Activated naive CD4-positive, alpha-beta T cell treated with anti-CD3 and anti-CD28 coated beads, Interleukin-2, amount 10 ng/mL, durations not matched to agents 7 days and 5 days (primary cell): ENCODE measurements around the gene PPP1R9A.

Source experiments
- CTCF ChIA-PET: fragments of 350-600 bp; sonication (Branson Sonifier 250); formaldehyde crosslinking; loops from one replicate; lab custom pipeline; 2021; ENCODE audit warnings: antibody characterized with exemption; lab: Charles Lee
- DNase-seq: peaks from one replicate; pipeline ENCODE4 v3.0.0-alpha.2; 2020
- H3K27ac Mint-ChIP-seq: one replicate; pipeline ENCODE4 v1.8.0; 2021; ENCODE audit warnings: mild to moderate bottlenecking, moderate library complexity, mixed read lengths
- H3K27me3 Mint-ChIP-seq: one replicate; pipeline ENCODE4 v1.8.0; 2021; ENCODE audit warnings: mild to moderate bottlenecking, mixed read lengths
- H3K36me3 Mint-ChIP-seq: one replicate; pipeline ENCODE4 v1.8.0; 2021; ENCODE audit warnings: mixed read lengths
- H3K4me1 Mint-ChIP-seq: one replicate; pipeline ENCODE4 v1.8.0; 2021; ENCODE audit warnings: mixed read lengths
- H3K4me3 Mint-ChIP-seq: one replicate; pipeline ENCODE4 v1.8.0; 2021; ENCODE audit warnings: mild to moderate bottlenecking, moderate library complexity, mixed read lengths
- H3K9me3 Mint-ChIP-seq: one replicate; pipeline ENCODE4 v1.8.0; 2021; ENCODE audit warnings: mixed read lengths

Gene PPP1R9A

GRCh38 chr7:94907026-94907810 is at the start of gene PPP1R9A:
PPP1R9A (plus strand) TSS chr7:94907594; CDS start chr7:94910114, 2,520 bp downstream.
- H3K4me1 Mint-ChIP-seq, result no peaks in the 10 kb centered on the region
- H3K4me3 Mint-ChIP-seq, result no peak within 1 kb of the TSS
- no peak for DNase-seq
- no peak within 1 kb of the TSS for H3K27ac Mint-ChIP-seq
- no peaks in the 10 kb centered on the region for H3K9me3 Mint-ChIP-seq
- CTCF ChIA-PET, result no interaction called here
- no peaks in the 10 kb centered on the region for H3K36me3 Mint-ChIP-seq
- H3K27me3 Mint-ChIP-seq, result peaks cover 35% of the 10 kb centered on the region

GRCh38 chr7:94871132-94871531 is 36.3 kb upstream of the PPP1R9A start:
- CTCF ChIA-PET, result no interaction called here
- no peaks in the 10 kb centered on the region for H3K4me1 Mint-ChIP-seq
- no peak overlapping the region for H3K4me3 Mint-ChIP-seq
- H3K27me3 Mint-ChIP-seq, result no peaks in the 10 kb centered on the region
- H3K27ac Mint-ChIP-seq, result no peak overlapping the region
- H3K36me3 Mint-ChIP-seq, result no peaks in the 10 kb centered on the region
- H3K9me3 Mint-ChIP-seq, result no peaks in the 10 kb centered on the region
- DNase-seq, result no peak

- CTCF ChIA-PET, result no interaction called here
- Mint-ChIP-seq H3K4me1 (no peaks in the 10 kb centered on the region), H3K9me3 (peaks cover 5% of the 10 kb centered on the region), H3K36me3 (no peaks in the 10 kb centered on the region), H3K27ac (no peak overlapping the region), H3K4me3 (no peak overlapping the region), H3K27me3 (no peaks in the 10 kb centered on the region)
- DNase-seq, result no peak
These were observed 34.2 kb upstream of the PPP1R9A start for GRCh38 chr7:94873239-94873638.

- H3K4me3 Mint-ChIP-seq, result no peak overlapping the region
- H3K4me1 Mint-ChIP-seq, result no peaks in the 10 kb centered on the region
- no peak for DNase-seq
- no peak overlapping the region for H3K27ac Mint-ChIP-seq
- CTCF ChIA-PET, result interaction anchor here (0.6 kb wide), 1 partner anchor 396 kb away, joined by 3 read pairs; no protein-coding TSS in a partner anchor
- H3K36me3 Mint-ChIP-seq, result no peaks in the 10 kb centered on the region
- peaks cover 13% of the 10 kb centered on the region for H3K9me3 Mint-ChIP-seq
- no peaks in the 10 kb centered on the region for H3K27me3 Mint-ChIP-seq
These were observed 33.2 kb upstream of the PPP1R9A start for GRCh38 chr7:94874036-94874785.

GRCh38 chr7:94875201-94875600 is 32.2 kb upstream of the PPP1R9A start:
- no peaks in the 10 kb centered on the region for H3K27me3 Mint-ChIP-seq
- H3K27ac Mint-ChIP-seq, result no peak overlapping the region
- H3K4me1 Mint-ChIP-seq, result no peaks in the 10 kb centered on the region
- peaks cover 14% of the 10 kb centered on the region for H3K9me3 Mint-ChIP-seq
- CTCF ChIA-PET, result no interaction called here
- no peak for DNase-seq
- no peaks in the 10 kb centered on the region for H3K36me3 Mint-ChIP-seq
- no peak overlapping the region for H3K4me3 Mint-ChIP-seq

DNA sequence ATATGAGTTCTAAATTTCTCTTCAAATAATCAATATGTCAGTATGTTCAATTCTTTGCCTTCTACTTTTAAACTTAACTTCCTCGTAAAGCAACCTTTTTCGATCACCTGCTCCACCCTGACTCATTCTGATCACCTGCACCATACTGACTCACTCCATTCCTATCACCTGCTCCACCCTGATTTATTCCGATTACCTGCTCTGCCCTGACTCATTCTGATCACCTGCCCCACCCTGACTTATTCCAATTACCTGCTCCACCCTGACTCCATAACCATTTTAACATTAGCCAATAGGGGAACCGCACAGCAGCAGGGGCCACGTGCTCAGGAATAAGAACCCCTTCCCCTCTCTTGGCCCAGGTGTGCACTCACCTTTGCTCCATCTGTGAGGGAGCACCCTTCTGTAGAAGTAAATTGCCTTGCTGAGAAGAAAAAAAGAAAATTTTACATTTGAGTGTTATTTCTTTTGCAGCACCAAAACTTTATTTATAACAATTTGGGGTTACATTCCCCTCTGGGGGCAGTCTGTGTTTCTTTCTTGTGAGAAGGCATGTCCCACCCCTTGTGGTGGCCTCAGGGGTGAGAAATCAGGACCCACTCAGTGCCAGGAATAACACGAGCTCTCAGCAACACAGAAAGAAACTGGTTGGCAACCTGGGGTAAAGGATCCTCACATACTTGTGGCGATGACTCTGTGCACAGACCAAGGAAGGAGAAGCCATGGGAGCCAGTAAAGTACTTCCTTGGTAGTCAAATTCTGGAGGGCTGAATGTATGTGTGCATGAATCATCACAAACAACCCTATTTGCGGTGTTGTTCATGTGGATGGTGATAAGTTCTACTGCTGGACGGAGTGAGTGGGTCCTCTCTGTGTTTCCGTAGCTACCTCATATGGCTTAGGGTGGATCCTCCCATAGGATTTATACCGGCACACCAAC is 29.4 kb upstream of the PPP1R9A start:
- Mint-ChIP-seq H3K4me1 (no peaks in the 10 kb centered on the region), H3K4me3 (no peak overlapping the region), H3K36me3 (no peaks in the 10 kb centered on the region), H3K9me3 (peaks cover 14% of the 10 kb centered on the region), H3K27me3 (no peaks in the 10 kb centered on the region), H3K27ac (no peak overlapping the region)
- CTCF ChIA-PET, result no interaction called here
- no peak for DNase-seq

DNA sequence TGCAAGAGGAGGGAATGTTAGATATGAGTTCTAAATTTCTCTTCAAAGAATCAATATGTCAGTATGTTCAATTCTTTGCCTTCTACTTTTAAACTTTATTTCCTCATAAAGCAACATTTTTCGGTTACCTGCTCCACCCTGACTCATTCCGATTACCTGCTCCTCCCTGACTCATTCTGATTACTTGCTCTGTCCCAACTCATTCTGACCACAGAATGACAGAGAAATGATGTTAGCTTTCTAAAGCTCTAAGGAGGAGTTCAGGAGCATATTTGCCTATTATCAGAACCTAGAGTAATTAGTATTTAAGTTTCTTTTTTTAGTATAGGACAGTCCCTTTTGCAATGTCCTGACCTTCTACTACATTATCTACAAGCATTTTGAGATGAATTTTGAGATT is 24.5 kb upstream of the PPP1R9A start:
- H3K4me1 Mint-ChIP-seq, result no peaks in the 10 kb centered on the region
- no peaks in the 10 kb centered on the region for H3K27me3 Mint-ChIP-seq
- CTCF ChIA-PET, result no interaction called here
- H3K36me3 Mint-ChIP-seq, result no peaks in the 10 kb centered on the region
- no peak overlapping the region for H3K4me3 Mint-ChIP-seq
- no peak overlapping the region for H3K27ac Mint-ChIP-seq
- no peak for DNase-seq
- peaks cover 10% of the 10 kb centered on the region for H3K9me3 Mint-ChIP-seq

DNA sequence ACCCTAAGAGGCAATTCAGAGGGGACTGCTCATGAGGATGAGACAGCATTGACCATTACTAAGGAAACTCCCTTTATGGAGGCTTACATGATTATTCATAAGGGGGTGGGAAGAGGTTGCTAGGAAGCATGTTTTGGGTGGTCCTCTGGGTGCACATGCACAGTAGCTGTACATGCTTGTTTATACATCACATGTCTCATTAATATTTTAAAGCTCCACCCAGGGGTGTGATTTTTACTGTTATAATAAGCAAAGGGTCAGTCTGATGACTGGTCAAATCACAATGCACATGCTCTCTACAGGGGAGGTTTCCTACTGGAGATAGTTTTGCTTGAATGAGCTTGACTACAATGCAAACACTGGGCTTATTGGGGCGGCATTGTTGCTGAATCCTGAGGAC is 23.8 kb upstream of the PPP1R9A start:
- Mint-ChIP-seq H3K4me1 (no peaks in the 10 kb centered on the region), H3K27me3 (no peaks in the 10 kb centered on the region), H3K27ac (no peak overlapping the region), H3K36me3 (no peaks in the 10 kb centered on the region), H3K9me3 (peaks cover 5% of the 10 kb centered on the region), H3K4me3 (no peak overlapping the region)
- no peak for DNase-seq
- CTCF ChIA-PET, result interaction anchor here (0.6 kb wide), 1 partner anchor 879 kb away, joined by 3 read pairs; no protein-coding TSS in a partner anchor

GRCh38 chr7:94888551-94888950 is 18.8 kb upstream of the PPP1R9A start:
- CTCF ChIA-PET, result no interaction called here
- Mint-ChIP-seq H3K4me3 (no peak overlapping the region), H3K36me3 (no peaks in the 10 kb centered on the region), H3K9me3 (no peaks in the 10 kb centered on the region), H3K27ac (no peak overlapping the region), H3K27me3 (no peaks in the 10 kb centered on the region), H3K4me1 (no peaks in the 10 kb centered on the region)
- no peak for DNase-seq

DNA sequence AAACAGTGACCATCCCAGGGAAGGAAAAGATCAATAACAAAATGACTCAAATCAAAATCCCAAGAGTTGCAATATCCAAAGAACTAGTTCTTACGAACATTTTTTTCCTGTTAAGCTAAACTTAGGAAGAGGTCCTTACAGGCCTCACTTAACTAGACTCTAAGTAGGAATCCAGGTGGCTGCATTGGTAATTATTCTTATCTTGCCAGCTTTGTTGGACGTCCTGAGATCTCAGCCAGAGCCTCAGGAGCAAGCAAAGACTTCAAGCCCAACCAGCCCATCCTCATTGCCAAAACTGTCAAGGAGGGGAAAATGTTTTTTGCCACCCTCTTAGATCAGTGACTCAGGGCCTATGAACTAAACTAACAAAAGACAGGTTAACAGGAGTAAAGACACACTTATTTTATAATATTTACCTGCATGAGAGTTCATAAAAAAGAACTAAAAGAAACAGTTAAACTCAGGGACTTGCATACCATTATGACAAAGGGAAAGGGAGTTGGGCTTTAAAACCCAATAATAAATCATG is 18.3 kb upstream of the PPP1R9A start:
- Mint-ChIP-seq H3K27me3 (no peaks in the 10 kb centered on the region), H3K4me3 (no peak overlapping the region), H3K27ac (no peak overlapping the region), H3K9me3 (no peaks in the 10 kb centered on the region), H3K4me1 (no peaks in the 10 kb centered on the region), H3K36me3 (no peaks in the 10 kb centered on the region)
- no peak for DNase-seq
- CTCF ChIA-PET, result no interaction called here

GRCh38 chr7:94890216-94890615 is 17.2 kb upstream of the PPP1R9A start:
- Mint-ChIP-seq H3K4me1 (no peaks in the 10 kb centered on the region), H3K36me3 (no peaks in the 10 kb centered on the region), H3K9me3 (no peaks in the 10 kb centered on the region), H3K4me3 (no peak overlapping the region), H3K27me3 (no peaks in the 10 kb centered on the region), H3K27ac (no peak overlapping the region)
- DNase-seq, result no peak
- CTCF ChIA-PET, result no interaction called here

DNA sequence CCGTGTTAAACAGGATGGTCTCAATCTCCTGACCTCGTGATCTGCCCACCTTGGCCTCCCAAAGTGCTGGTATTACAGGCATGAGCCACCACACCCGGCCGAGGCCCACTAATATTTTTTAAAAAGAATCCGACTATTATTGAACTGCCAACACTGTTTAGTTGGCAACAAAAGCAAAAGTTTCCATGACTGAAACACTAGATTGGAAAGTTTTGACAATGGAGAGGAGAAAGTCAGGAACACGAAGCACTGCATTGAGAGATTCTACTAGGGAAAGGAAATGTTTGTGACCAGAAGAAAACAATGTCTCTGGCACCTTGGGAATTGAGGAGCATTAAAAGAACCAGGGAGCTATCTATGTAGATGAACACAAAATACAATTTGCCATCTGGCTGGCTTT is 13.7 kb upstream of the PPP1R9A start:
- H3K4me3 Mint-ChIP-seq, result no peak overlapping the region
- H3K9me3 Mint-ChIP-seq, result no peaks in the 10 kb centered on the region
- H3K4me1 Mint-ChIP-seq, result no peaks in the 10 kb centered on the region
- CTCF ChIA-PET, result no interaction called here
- H3K36me3 Mint-ChIP-seq, result no peaks in the 10 kb centered on the region
- no peaks in the 10 kb centered on the region for H3K27me3 Mint-ChIP-seq
- no peak overlapping the region for H3K27ac Mint-ChIP-seq
- DNase-seq, result no peak

- Mint-ChIP-seq H3K36me3 (no peaks in the 10 kb centered on the region), H3K27me3 (no peaks in the 10 kb centered on the region), H3K27ac (no peak overlapping the region), H3K4me3 (no peak overlapping the region), H3K9me3 (no peaks in the 10 kb centered on the region), H3K4me1 (no peaks in the 10 kb centered on the region)
- CTCF ChIA-PET, result no interaction called here
- DNase-seq, result no peak
These were observed 9.9 kb upstream of the PPP1R9A start for GRCh38 chr7:94897541-94897940.

- Mint-ChIP-seq H3K4me1 (no peaks in the 10 kb centered on the region), H3K27ac (no peak overlapping the region), H3K27me3 (no peaks in the 10 kb centered on the region), H3K9me3 (no peaks in the 10 kb centered on the region), H3K36me3 (no peaks in the 10 kb centered on the region), H3K4me3 (no peak overlapping the region)
- DNase-seq, result no peak
- CTCF ChIA-PET, result no interaction called here
These were observed 9.1 kb upstream of the PPP1R9A start for GRCh38 chr7:94898340-94898739.
